ENCODE data around the gene TEX19. TPM values are rescaled to one million over a fixed set of nuclear protein-coding genes. Genes with fewer than 3 reads are reported as not detected.

TEX19 gene
- total and polyA plus RNA-seq, 10 donors, result not detected

DNA sequence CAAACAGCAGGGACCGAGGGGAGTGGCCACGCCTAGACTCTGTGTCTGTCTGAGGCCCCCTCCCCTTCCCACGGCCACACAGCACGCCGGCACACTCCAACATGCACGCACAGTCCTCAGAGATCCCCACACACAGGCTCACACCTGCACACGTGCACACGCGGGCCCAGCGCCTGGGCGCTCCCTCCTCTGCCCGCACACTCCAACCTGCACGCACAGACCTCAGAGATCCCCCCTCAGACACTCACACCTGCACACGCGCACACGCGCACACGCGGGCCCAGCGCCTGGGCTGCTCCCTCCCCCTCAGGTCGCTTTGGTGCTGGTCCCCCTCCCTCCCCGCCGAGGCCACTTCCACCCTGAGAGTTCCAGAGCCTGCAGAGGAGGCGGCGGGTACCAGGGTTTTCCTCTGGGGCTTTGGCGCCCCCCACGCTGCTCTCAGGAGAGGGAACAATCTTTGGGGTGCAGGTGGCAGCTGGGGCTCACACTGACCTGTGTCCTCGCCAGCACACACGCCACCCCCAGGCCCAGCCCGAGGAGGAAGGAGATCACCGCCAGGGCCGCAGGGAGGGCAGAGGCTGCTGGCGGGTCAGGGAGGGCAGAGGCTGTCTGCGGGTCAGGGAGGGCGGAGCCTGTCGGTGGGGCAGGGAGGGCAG, 43.2 kb upstream of the TEX19 start:
- H3K4me1 ChIP-seq, result peaks cover 0 to 39% (median 25%) of the 10 kb centered on the region in 6 donors
- DNase-seq, result peak; percentile 87
- peak overlapping the region in 6 of 8 donors; percentile 5 to 88 (median 74) for H3K27ac ChIP-seq
- H3K36me3 ChIP-seq, result peaks cover 0 to 10% (median 0%) of the 10 kb centered on the region in 6 donors
- H3K9me3 ChIP-seq, result no peaks in the 10 kb centered on the region
- H3K4me3 ChIP-seq, result peak overlapping the region in 7 of 8 donors; percentile 17 to 69 (median 34)
- WGBS, 5 donors, result 4 to 13% (median 9%) methylated on average over 30 to 36 of the region's 36 CpGs
- H3K27me3 ChIP-seq (replicated peaks in 1 of 7), result peaks cover 0 to 59% (median 21%) of the 10 kb centered on the region in 7 donors
- intact Hi-C loops (cut with DNase I; ENCODE audit: low total_unique reads), result no loop called here
- TF ChIP-seq POLR2A (IDR thresholded peaks at IDR 0.05), result no peak
- TF ChIP-seq, protein P1, sequence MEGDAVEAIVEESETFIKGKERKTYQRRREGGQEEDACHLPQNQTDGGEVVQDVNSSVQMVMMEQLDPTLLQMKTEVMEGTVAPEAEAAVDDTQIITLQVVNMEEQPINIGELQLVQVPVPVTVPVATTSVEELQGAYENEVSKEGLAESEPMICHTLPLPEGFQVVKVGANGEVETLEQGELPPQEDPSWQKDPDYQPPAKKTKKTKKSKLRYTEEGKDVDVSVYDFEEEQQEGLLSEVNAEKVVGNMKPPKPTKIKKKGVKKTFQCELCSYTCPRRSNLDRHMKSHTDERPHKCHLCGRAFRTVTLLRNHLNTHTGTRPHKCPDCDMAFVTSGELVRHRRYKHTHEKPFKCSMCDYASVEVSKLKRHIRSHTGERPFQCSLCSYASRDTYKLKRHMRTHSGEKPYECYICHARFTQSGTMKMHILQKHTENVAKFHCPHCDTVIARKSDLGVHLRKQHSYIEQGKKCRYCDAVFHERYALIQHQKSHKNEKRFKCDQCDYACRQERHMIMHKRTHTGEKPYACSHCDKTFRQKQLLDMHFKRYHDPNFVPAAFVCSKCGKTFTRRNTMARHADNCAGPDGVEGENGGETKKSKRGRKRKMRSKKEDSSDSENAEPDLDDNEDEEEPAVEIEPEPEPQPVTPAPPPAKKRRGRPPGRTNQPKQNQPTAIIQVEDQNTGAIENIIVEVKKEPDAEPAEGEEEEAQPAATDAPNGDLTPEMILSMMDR (IDR thresholded peaks at IDR 0.05 in 8 of 11, conservative IDR thresholded peaks at IDR 0.05 in 3 of 11), result peak in 1 of 11 experiments; percentile 7
- peak; percentile 43 to 79 (median 52) for TF ChIP-seq POLR2AphosphoS5 (IDR thresholded peaks at IDR 0.05)

DNA sequence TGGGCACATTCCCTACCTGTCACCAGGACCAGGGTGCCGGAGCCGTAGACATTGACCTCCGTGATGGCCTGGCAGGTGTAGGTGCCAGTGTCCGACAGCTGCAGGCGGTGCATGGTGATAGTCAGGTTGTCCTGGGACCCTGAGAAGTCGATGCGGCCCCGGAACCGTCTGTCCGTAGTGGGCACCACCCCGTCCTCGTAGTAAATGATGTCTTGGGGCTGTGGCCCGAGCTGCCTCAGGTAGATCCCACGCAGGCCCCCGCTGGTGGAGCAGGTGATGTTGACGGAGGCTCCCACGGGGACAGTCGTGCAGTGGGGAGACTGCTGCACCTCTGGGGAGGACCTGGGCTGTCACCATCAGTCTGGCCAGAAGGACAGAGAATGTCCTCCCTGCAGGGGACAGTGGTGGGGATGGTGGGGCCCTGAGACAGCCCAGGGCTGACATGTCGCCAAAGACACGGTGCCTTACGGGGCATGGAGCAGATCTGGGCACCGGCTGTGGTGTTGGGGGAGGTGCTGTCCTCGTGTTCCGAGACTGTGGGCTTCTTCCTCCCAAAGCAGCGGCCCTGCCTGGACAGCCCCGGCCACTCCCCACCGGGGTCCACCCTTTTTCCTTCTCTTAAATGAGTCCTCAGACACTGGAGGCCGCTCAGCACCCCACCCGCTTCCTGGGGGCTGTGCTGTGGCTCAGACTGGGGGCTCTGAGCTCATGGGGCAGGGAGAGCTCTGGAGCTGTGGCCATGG, 42.2 kb upstream of the TEX19 start:
- DNase-seq, result no peak
- no peaks in the 10 kb centered on the region for H3K9me3 ChIP-seq
- 65 to 78% (median 75%) methylated on average over 16 to 29 of the region's 29 CpGs for whole genome bisulfite sequencing, 5 donors
- TF ChIP-seq POLR2AphosphoS5 (IDR thresholded peaks at IDR 0.05), result no peak
- TF ChIP-seq, protein P1 (IDR thresholded peaks at IDR 0.05 in 8 of 11, conservative IDR thresholded peaks at IDR 0.05 in 3 of 11), result no peak
- no peak for TF ChIP-seq POLR2A (IDR thresholded peaks at IDR 0.05)
- H3K36me3 ChIP-seq, result peaks cover 0 to 14% (median 0%) of the 10 kb centered on the region in 6 donors
- H3K27ac ChIP-seq, result peak overlapping the region in 7 of 8 donors; percentile 29 to 88 (median 67)
- peaks cover 3 to 49% (median 35%) of the 10 kb centered on the region in 6 donors for H3K4me1 ChIP-seq
- peaks cover 0 to 64% (median 21%) of the 10 kb centered on the region in 7 donors for H3K27me3 ChIP-seq (replicated peaks in 1 of 7)
- H3K4me3 ChIP-seq, result peak overlapping the region; percentile 12 to 69 (median 31)
- intact Hi-C loops (cut with DNase I; ENCODE audit: low total_unique reads), result no loop called here

DNA sequence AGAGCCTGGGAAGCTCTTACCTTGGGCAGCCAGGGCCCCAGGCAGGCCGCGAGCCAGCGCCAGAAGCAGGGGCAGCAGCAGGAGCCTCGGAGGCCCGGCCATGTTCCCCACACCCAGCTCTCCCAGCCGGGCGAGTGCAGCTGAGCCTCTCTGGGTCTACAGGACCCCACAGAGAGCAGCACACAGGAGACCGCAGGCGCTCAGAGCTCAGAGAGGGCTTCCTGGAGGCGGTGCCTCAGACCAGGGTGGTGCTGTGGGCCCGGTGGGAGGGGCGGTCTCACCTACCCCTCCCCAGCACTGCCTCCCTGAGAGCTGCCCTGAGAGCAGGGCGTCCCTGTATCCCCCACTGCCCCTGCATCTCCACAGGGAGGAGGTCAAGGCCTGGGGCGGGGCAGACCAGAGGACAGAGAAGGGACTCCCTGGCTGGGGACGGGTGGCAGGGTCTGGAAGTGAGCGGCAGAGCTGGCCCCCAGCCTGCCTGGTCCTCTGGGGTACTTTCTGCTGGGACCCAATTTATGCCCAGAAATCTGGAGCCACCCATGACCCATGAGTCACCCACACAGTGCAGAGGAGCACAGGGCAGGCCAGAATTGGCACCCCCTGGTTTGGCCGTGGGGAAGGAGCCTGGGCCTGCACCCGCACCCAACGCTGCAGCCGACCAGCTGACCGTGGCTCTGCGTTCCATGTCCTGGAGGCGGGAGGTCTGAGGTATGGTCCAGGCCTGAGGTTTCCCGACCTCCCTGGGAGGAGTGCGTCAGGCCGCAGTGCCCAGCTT, 41.5 kb upstream of the TEX19 start, which contains the start of gene CD7:
Gene CD7 (minus strand): TSS at position 215 of the 775 bp plus-strand sequence. CDS start 113 bp downstream, at position 102.
- Histone ChIP-seq H3K9me3 (no peaks in the 10 kb centered on the region), H3K4me1 (peaks cover 3 to 55% (median 35%) of the 10 kb centered on the region in 6 donors), H3K4me3 (peak within 1 kb of the TSS; percentile 12 to 69 (median 31)), H3K27me3 (replicated peaks in 1 of 7) (peaks cover 0 to 66% (median 21%) of the 10 kb centered on the region in 7 donors), H3K27ac (peak within 1 kb of the TSS in 7 of 8 donors; percentile 29 to 88 (median 67)), H3K36me3 (peaks cover 0 to 21% (median 0%) of the 10 kb centered on the region in 6 donors)
- DNase-seq, result peak; percentile 87
- 76 to 82% (median 80%) methylated on average over 7 to 26 of the region's 26 CpGs for WGBS, 5 donors
- intact Hi-C loops (cut with DNase I; ENCODE audit: low total_unique reads), result no loop called here
- TF ChIP-seq POLR2A (IDR thresholded peaks at IDR 0.05) (no peak), POLR2AphosphoS5 (IDR thresholded peaks at IDR 0.05) (peak; percentile 70 to 82 (median 71))

DNA sequence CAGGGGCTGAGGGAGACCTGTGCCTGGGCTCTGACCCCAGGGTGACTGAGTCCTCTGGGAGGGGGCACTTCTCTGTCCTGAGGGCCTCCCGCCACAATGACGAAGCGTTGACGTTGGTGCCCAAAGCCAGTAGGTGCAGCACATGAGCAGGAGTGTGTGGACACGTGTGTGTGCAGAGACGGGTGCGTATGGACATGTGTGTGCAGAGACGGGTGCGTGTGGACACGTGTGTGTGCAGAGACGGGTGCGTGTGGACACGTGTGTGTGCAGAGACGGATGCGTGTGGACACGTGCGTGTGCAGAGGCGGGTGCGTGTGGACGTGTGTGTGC, 40.9 kb upstream of the TEX19 start:
- peaks cover 0 to 70% (median 21%) of the 10 kb centered on the region in 7 donors for H3K27me3 ChIP-seq (replicated peaks in 1 of 7)
- WGBS, 5 donors, result 93 to 98% (median 95%) methylated on average over 20 of the region's 20 CpGs
- no peak for DNase-seq
- TF ChIP-seq, protein P1 (IDR thresholded peaks at IDR 0.05 in 8 of 11, conservative IDR thresholded peaks at IDR 0.05 in 3 of 11), result no peak
- TF ChIP-seq POLR2A (IDR thresholded peaks at IDR 0.05) (no peak), POLR2AphosphoS5 (IDR thresholded peaks at IDR 0.05) (no peak)
- intact Hi-C loops (cut with DNase I; ENCODE audit: low total_unique reads), result no loop called here
- H3K36me3 ChIP-seq, result peaks cover 0 to 27% (median 0%) of the 10 kb centered on the region in 6 donors
- H3K27ac ChIP-seq, result peak overlapping the region in 1 of 8 donors; percentile 88
- H3K9me3 ChIP-seq, result no peaks in the 10 kb centered on the region
- no peak overlapping the region for H3K4me3 ChIP-seq
- peaks cover 3 to 55% (median 35%) of the 10 kb centered on the region in 6 donors for H3K4me1 ChIP-seq

Data from spleen (tissue), 11 donors.